ENCODE results near the gene ATP6V0A1. TPM values are rescaled to one million over a fixed set of nuclear protein-coding genes. Genes with fewer than 3 reads are reported as not detected.
A peak's percentile ranks its signal among the peaks of the same experiment; 100 is the strongest.

Gene ATP6V0A1
- total RNA-seq, 1 experiment from 2014 or later, result 55.1 TPM

DNA sequence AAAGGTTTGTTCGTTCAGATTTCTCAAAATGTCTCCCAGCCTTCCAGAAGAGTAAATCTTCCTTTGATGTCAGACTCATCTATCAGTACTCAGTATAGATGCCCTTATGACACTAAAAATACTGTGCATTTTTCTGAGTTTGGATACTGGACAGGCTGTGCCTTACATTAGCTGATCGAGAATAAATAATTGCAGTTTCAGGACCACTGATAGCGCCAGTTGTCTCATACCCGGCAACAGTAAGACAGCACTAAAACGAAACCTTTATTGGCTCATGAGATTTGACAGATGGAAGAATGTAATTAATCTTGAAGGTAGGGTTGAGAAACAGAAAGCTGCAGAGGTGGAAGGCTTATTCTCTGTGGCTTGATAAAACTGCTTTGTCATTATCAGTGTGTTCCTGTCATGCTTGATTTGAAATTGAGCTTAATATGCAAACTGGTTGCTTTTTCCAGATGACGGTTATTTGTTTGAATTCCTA is 1.2 kb downstream of the ATP6V0A1 start:
- no peaks in the 10 kb centered on the region for H3K9me3 ChIP-seq (ENCODE audit: insufficient read depth, low read depth)
- peak overlapping the region; percentile 77 for H3K4me3 ChIP-seq
- H3K27ac ChIP-seq, result peak overlapping the region; percentile 78
- peak overlapping the region; percentile 86 for H3K4me2 ChIP-seq
- peaks cover 52% of the 10 kb centered on the region for H3F3A ChIP-seq (ENCODE audit: insufficient read depth, low read depth)
- intact Hi-C loops (cut with micrococcal nuclease; ENCODE audit: unreplicated experiment), result loop anchor here (1.0 to 5.0 kb wide), 2 partner anchors 32 to 57 kb away; no protein-coding TSS in a partner anchor
- H2AFZ ChIP-seq, result no peak overlapping the region
- peaks cover 41% of the 10 kb centered on the region for H3K4me1 ChIP-seq (replicated peaks; ENCODE audit: insufficient read depth)
- ChIA-PET CTCF (interaction anchor here (0.6 to 1.1 kb wide), 2 partner anchors 31 to 37 kb away, joined by 3 read pairs; partner anchors contain the start of gene CAVIN1), POLR2A (ENCODE audit: unreplicated experiment) (interaction anchor here (0.6 kb wide), 1 partner anchor 10 kb away, joined by 7 read pairs; no protein-coding TSS in a partner anchor)
- no TSS peak for BruUV-seq (replicated peaks)
- peak; percentile 8 to 76 for DNase-seq
- H3K9me2 ChIP-seq (ENCODE audit: insufficient read depth), result no peaks in the 10 kb centered on the region
- TF ChIP-seq CTCF (conservative IDR thresholded peaks at IDR 0.05) (no peak), EZH2 (IDR thresholded peaks at IDR 0.05; ENCODE audit: low read depth) (no peak)
- H4K20me1 ChIP-seq (ENCODE audit: insufficient read depth), result 0 out of 2 replicates have a peak, but pooled peaks cover 8% of the 10 kb centered on the region
- H3K27me3 ChIP-seq (ENCODE audit: insufficient read depth, low read depth), result no peaks in the 10 kb centered on the region
- H3K79me2 ChIP-seq (ENCODE audit: low read depth), result peaks cover 35% of the 10 kb centered on the region
- peaks cover 13% of the 10 kb centered on the region; the same call in 1 of the 2 replicates for H3K36me3 ChIP-seq (ENCODE audit: low read depth)

- DNase-seq, result peak in 1 of 2 experiments; percentile 52
- ChIA-PET CTCF (interaction anchor here (0.6 to 1.1 kb wide), 2 partner anchors 32 to 37 kb away, joined by 3 read pairs; partner anchors contain the start of gene CAVIN1), POLR2A (ENCODE audit: unreplicated experiment) (interaction anchor here (0.6 kb wide), 1 partner anchor 9 kb away, joined by 7 read pairs; no protein-coding TSS in a partner anchor)
- Histone ChIP-seq H3K27me3 (ENCODE audit: insufficient read depth, low read depth) (no peaks in the 10 kb centered on the region), H2AFZ (no peak overlapping the region), H3K9me2 (ENCODE audit: insufficient read depth) (no peaks in the 10 kb centered on the region), H3K4me3 (peak overlapping the region; percentile 77), H3K9me3 (ENCODE audit: insufficient read depth, low read depth) (no peaks in the 10 kb centered on the region), H3F3A (ENCODE audit: insufficient read depth, low read depth) (peaks cover 52% of the 10 kb centered on the region), H4K20me1 (ENCODE audit: insufficient read depth) (0 out of 2 replicates have a peak, but pooled peaks cover 8% of the 10 kb centered on the region), H3K36me3 (ENCODE audit: low read depth) (peaks cover 13% of the 10 kb centered on the region; the same call in 1 of the 2 replicates), H3K79me2 (ENCODE audit: low read depth) (peaks cover 35% of the 10 kb centered on the region), H3K27ac (peak overlapping the region; percentile 78), H3K4me1 (replicated peaks; ENCODE audit: insufficient read depth) (peaks cover 41% of the 10 kb centered on the region), H3K4me2 (peak overlapping the region; percentile 86)
- intact Hi-C loops (cut with micrococcal nuclease; ENCODE audit: unreplicated experiment), result no loop called here
- BruUV-seq (replicated peaks), result no TSS peak
- TF ChIP-seq EZH2 (IDR thresholded peaks at IDR 0.05; ENCODE audit: low read depth), result no peak
- TF ChIP-seq CTCF (conservative IDR thresholded peaks at IDR 0.05), result no peak
Measured at GRCh38 chr17:42460371-42460770, 1.7 kb downstream of the ATP6V0A1 start.

DNA sequence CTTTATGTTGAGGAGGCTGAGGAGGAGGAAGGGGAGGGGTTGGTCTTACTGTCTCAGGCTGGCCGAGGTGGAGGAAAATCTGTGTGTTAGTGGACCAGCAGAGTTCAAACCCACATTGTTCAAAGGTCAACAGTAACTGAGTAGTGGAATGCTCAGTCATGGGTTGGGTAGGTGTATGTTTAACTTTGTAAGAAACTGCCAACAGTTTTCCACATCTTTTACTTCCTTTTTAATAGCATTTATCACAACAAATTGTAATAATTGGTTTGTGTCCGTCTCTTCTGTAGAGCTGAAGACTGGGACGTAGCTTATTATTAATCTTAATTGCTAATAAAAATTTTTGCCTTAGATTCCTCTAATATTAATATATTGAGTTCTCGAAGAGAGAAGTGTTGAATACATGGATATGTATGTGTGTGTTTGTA is 5.3 kb downstream of the ATP6V0A1 start:
- CTCF ChIA-PET, result interaction anchor here (0.7 kb wide), 1 partner anchor 245 kb away, joined by 3 read pairs; no protein-coding TSS in a partner anchor
- H3K9me3 ChIP-seq (ENCODE audit: insufficient read depth, low read depth), result no peaks in the 10 kb centered on the region
- H3K9me2 ChIP-seq (ENCODE audit: insufficient read depth), result no peaks in the 10 kb centered on the region
- H3K27me3 ChIP-seq (ENCODE audit: insufficient read depth, low read depth), result no peaks in the 10 kb centered on the region
- H4K20me1 ChIP-seq (ENCODE audit: insufficient read depth), result 0 out of 2 replicates have a peak, but pooled peaks cover 8% of the 10 kb centered on the region
- H3K4me3 ChIP-seq, result no peak overlapping the region
- peaks cover 25% of the 10 kb centered on the region; the same call in 1 of the 2 replicates for H3F3A ChIP-seq (ENCODE audit: insufficient read depth, low read depth)
- no peak overlapping the region for H3K27ac ChIP-seq
- no peak for TF ChIP-seq CTCF (conservative IDR thresholded peaks at IDR 0.05)
- TF ChIP-seq EZH2 (IDR thresholded peaks at IDR 0.05; ENCODE audit: low read depth), result no peak
- no TSS peak for BruUV-seq (replicated peaks)
- POLR2A ChIA-PET (ENCODE audit: unreplicated experiment), result no interaction called here
- peaks cover 33% of the 10 kb centered on the region for H3K79me2 ChIP-seq (ENCODE audit: low read depth)
- no peak for DNase-seq
- intact Hi-C loops (cut with micrococcal nuclease; ENCODE audit: unreplicated experiment), result no loop called here
- peaks cover 20% of the 10 kb centered on the region for H3K4me1 ChIP-seq (replicated peaks; ENCODE audit: insufficient read depth)
- H3K4me2 ChIP-seq, result no peak overlapping the region
- no peak overlapping the region for H2AFZ ChIP-seq
- peaks cover 21% of the 10 kb centered on the region for H3K36me3 ChIP-seq (ENCODE audit: low read depth)
